HUES64 (cell line): ENCODE measurements around the gene KIAA0232.
"Not testable (repeated sequence)": the region's sequence is repeated elsewhere in the genome, so short reads cannot be mapped to it uniquely, and the experiment has no call there.

Source experiments
- H3K27ac ChIP-seq: 2 replicates; pipeline ENCODE4 v1.7.0; 2013; ENCODE audit warnings: low read depth, low read length, inconsistent platforms
- H3K27me3 ChIP-seq: 2 replicates; pipeline ENCODE4 v1.6.1; 2013; ENCODE audit warnings: mild to moderate bottlenecking, low read length; ENCODE audit not compliant: insufficient read depth
- H3K36me3 ChIP-seq: 2 replicates; pipeline ENCODE4 v1.6.1; 2013; ENCODE audit warnings: mild to moderate bottlenecking, low read length; ENCODE audit not compliant: insufficient read depth
- H3K4me1 ChIP-seq: 2 replicates; pipeline ENCODE4 v1.6.1; 2013; ENCODE audit warnings: mild to moderate bottlenecking, low read length, moderate library complexity; ENCODE audit not compliant: insufficient read depth
- H3K4me3 ChIP-seq: 2 replicates; pipeline ENCODE4 v1.5.1; 2013; ENCODE audit warnings: mild to moderate bottlenecking, low read length, moderate library complexity
- H3K9ac ChIP-seq: 2 replicates; pipeline ENCODE4 v1.6.1; 2013; ENCODE audit warnings: mild to moderate bottlenecking, low read depth, low read length
- H3K9me3 ChIP-seq: 2 replicates; pipeline ENCODE4 v1.6.1; 2013; ENCODE audit warnings: low read depth, low read length; ENCODE audit not compliant: insufficient read depth
- WGBS: fragments of 150-250, 120-280 bp; methylation state at CpG from one replicate; pipeline ENCODE4 v1.1.7; 2013; ENCODE audit warnings: missing lambda C conversion rate; 5-methylcytosine and 5-hydroxymethylcytosine counted together

Gene KIAA0232

GRCh38 chr4:6748286-6748685 lies 34.2 kb upstream of the KIAA0232 start:
- H3K27me3 ChIP-seq, result no peaks in the 10 kb centered on the region
- H3K36me3 ChIP-seq, result no peaks in the 10 kb centered on the region
- H3K4me3 ChIP-seq, result no peak overlapping the region
- H3K4me1 ChIP-seq, result peaks cover 3% of the 10 kb centered on the region; the same call in 1 of the 2 replicates
- WGBS, result 93% methylated on average over 9 of the region's 9 CpGs
- no peaks in the 10 kb centered on the region for H3K9me3 ChIP-seq
- no peak overlapping the region for H3K9ac ChIP-seq
- H3K27ac ChIP-seq, result no peak overlapping the region

GRCh38 chr4:6749340-6750171 lies 33.0 kb upstream of the KIAA0232 start:
- Histone ChIP-seq H3K4me1 (peaks cover 5% of the 10 kb centered on the region; the same call in 1 of the 2 replicates), H3K36me3 (no peaks in the 10 kb centered on the region), H3K27me3 (no peaks in the 10 kb centered on the region), H3K4me3 (no peak overlapping the region), H3K9me3 (no peaks in the 10 kb centered on the region), H3K27ac (no peak overlapping the region), H3K9ac (no peak overlapping the region)
- WGBS, result 80% methylated on average over 25 of the region's 25 CpGs

GRCh38 chr4:6750286-6751221 lies 32.0 kb upstream of the KIAA0232 start:
- Histone ChIP-seq H3K9me3 (no peaks in the 10 kb centered on the region), H3K27ac (no peak overlapping the region), H3K4me1 (peaks cover 5% of the 10 kb centered on the region; the same call in 1 of the 2 replicates), H3K4me3 (no peak overlapping the region), H3K9ac (no peak overlapping the region), H3K27me3 (no peaks in the 10 kb centered on the region), H3K36me3 (no peaks in the 10 kb centered on the region)
- 89% methylated on average over 23 of the region's 23 CpGs for WGBS

DNA sequence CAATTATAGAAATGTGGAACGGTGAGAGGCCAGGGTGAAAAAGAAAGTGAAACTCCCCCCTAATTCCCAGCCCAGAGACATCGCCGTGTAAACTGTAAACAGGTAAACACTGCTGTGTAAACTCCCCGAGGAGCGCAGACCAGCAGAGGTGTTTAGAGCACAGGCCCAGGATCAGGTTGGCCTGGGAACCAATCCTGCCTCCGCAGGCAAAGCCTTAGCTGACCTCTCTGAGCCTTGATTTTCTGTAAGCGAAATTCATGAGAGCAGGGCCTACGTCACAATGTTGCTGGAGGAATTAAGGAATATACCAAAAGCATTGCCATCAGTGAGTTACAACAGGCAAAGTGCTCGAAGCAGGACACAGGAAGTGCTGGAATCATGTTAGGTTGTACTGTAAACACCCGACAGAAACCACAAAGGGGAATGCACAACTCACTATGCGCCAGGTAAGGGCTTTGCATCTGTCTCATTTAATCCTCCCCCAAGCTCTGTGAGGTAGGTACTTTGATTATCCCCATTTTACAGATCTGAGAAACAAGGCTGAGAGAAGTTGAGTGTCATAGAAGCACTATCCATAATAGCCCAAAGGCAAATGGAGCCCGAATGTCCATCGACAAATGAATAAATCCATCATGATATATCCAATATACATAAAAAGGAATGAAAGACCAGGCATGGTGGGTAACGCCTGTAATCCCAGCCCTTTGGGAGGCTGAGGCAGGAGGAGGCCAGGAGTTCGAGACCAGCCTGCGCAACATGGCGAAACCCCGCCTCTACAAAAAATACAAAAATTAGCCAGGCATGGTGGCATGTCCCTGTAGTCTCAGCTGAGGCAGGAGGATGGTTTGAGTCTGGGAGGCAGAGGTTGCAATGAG lies 30.7 kb upstream of the KIAA0232 start:
- H3K4me3 ChIP-seq, result no peak overlapping the region
- no peak overlapping the region for H3K27ac ChIP-seq
- no peaks in the 10 kb centered on the region for H3K9me3 ChIP-seq
- no peaks in the 10 kb centered on the region for H3K36me3 ChIP-seq
- WGBS, result 79% methylated on average over 16 of the region's 18 CpGs
- no peaks in the 10 kb centered on the region for H3K27me3 ChIP-seq
- peaks cover 5% of the 10 kb centered on the region; the same call in 1 of the 2 replicates for H3K4me1 ChIP-seq
- H3K9ac ChIP-seq, result no peak overlapping the region; the same call in 1 of the 2 replicates

- Histone ChIP-seq H3K27me3 (no peaks in the 10 kb centered on the region), H3K9ac (no peak overlapping the region), H3K36me3 (no peaks in the 10 kb centered on the region), H3K27ac (no peak overlapping the region), H3K4me3 (no peak overlapping the region), H3K4me1 (peaks cover 5% of the 10 kb centered on the region; the same call in 1 of the 2 replicates), H3K9me3 (no peaks in the 10 kb centered on the region)
- 96% methylated on average over 6 of the region's 6 CpGs for WGBS
Observed at GRCh38 chr4:6752486-6752829, 30.1 kb upstream of the KIAA0232 start.

- H3K27ac ChIP-seq, result no peak overlapping the region
- WGBS, result 77% methylated on average over 18 of the region's 18 CpGs
- no peak overlapping the region for H3K9ac ChIP-seq
- H3K4me1 ChIP-seq, result peaks cover 5% of the 10 kb centered on the region; the same call in 1 of the 2 replicates
- H3K9me3 ChIP-seq, result no peaks in the 10 kb centered on the region
- no peaks in the 10 kb centered on the region for H3K27me3 ChIP-seq
- H3K4me3 ChIP-seq, result no peak overlapping the region
- H3K36me3 ChIP-seq, result no peaks in the 10 kb centered on the region
Observed at GRCh38 chr4:6753103-6753560, 29.4 kb upstream of the KIAA0232 start.

DNA sequence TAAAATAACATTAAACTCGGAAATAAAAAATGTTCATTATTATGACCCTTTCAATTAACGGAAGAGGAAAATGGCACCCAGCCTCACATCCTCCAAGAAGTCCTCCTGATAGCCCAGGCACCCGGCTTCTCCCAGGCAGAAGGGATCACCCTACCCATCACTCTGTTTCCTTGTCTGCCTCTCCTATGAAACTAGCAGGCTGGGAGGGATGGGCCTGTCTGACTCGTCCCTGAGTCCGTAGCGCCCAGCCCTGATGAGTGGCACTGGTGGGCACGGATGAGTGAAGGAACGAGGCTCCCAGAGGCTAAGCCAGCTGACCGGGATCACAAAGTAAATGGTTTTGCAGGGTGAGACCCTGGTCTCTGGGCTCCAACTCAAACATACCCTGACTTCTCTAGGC lies 28.6 kb upstream of the KIAA0232 start:
- Histone ChIP-seq H3K4me3 (no peak overlapping the region), H3K27ac (no peak overlapping the region), H3K36me3 (no peaks in the 10 kb centered on the region), H3K4me1 (peaks cover 5% of the 10 kb centered on the region; the same call in 1 of the 2 replicates), H3K9ac (no peak overlapping the region), H3K9me3 (no peaks in the 10 kb centered on the region), H3K27me3 (no peaks in the 10 kb centered on the region)
- 87% methylated on average over 9 of the region's 9 CpGs for WGBS

- H3K4me3 ChIP-seq, result no peak overlapping the region
- 92% methylated on average over 2 of the region's 3 CpGs for WGBS
- H3K36me3 ChIP-seq, result no peaks in the 10 kb centered on the region
- no peak overlapping the region for H3K27ac ChIP-seq
- no peaks in the 10 kb centered on the region for H3K27me3 ChIP-seq
- no peaks in the 10 kb centered on the region for H3K9me3 ChIP-seq
- peaks cover 5% of the 10 kb centered on the region; the same call in 1 of the 2 replicates for H3K4me1 ChIP-seq
- no peak overlapping the region for H3K9ac ChIP-seq
Observed at GRCh38 chr4:6754481-6755087, 27.9 kb upstream of the KIAA0232 start.

DNA sequence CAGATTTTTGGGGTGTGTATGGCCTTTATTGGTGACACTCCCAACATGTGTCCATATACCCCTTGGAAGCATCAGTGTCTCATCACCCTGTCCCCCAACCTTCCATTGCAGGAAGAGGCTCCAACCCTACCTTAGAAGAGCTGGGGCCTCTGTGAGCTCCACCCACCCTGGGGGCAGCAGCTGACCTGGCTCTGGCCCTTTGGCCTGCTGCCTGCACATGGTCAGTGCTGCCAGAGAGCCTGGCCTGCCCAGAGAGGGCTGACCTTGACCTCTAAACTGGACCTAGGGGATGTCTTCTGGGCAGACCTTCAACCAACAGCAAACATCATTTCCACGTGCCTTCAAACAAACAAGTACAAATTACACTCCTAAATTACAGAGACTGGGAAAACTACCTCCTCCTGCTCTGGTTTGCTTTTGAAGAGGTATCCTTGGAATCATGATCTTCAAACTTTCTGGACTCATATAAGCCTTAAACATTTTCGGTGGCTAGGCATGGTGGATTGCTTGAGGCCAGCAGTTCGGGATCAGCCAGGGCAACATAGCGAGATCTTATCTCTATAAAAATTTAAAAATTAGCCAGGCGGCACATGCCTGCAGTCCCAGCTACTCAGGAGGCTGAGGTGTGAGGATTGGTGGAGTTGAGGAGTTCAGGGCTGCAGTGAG lies 27.3 kb upstream of the KIAA0232 start:
- Histone ChIP-seq H3K9ac (no peak overlapping the region), H3K4me1 (peaks cover 5% of the 10 kb centered on the region; the same call in 1 of the 2 replicates)

DNA sequence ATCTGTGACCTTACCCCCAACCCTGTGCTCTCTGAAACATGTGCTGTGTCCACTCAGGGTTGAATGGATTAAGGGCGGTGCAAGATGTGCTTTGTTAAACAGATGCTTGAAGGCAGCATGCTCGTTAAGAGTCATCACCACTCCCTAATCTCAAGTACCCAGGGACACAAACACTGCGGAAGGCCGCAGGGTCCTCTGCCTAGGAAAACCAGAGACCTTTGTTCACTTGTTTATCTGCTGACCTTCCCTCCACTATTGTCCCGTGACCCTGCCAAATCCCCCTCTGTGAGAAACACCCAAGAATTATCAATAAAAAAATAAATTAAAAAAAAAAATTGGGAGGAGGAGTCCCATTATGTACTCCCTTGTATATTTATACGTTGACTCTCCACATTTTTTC lies 26.2 kb upstream of the KIAA0232 start:
- H3K4me3 ChIP-seq, H3K27ac ChIP-seq, H3K27me3 ChIP-seq, H3K9ac ChIP-seq, H3K9me3 ChIP-seq, H3K4me1 ChIP-seq, H3K36me3 ChIP-seq: not testable (repeated sequence)
- 96% methylated on average over 1 of the region's 6 CpGs for WGBS

More for the DNA sequence above, 27.3 kb upstream of the KIAA0232 start:
- no peak overlapping the region for H3K27ac ChIP-seq
- 93% methylated on average over 5 of the region's 5 CpGs for WGBS
- no peaks in the 10 kb centered on the region for H3K27me3 ChIP-seq
- no peak overlapping the region for H3K4me3 ChIP-seq
- no peaks in the 10 kb centered on the region for H3K9me3 ChIP-seq
- no peaks in the 10 kb centered on the region for H3K36me3 ChIP-seq
